ENCODE measurements around the gene SH3RF3.
"Not testable (repeated sequence)": the region's sequence is repeated elsewhere in the genome, so short reads cannot be mapped to it uniquely, and the experiment has no call there.

Gene SH3RF3

DNA sequence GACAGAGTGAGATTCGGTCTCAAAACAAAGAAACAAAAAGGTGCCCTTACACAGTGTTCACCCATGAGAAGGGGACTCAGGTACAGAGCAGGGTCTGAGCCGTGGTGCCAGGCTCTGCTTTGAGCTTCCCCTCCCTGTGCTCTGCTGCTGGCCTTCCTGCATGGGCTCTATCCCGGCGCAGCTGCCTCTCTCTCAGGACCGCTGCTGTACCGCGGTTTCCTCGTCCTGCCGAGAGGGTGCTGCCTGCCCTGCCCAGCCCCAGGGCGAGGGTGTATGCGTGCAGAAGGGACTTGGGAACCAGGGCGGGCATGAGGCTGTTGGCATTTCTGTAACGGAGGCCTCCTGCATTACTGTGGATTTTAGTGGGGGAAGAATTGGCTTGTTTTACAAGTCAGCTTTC lies 30.1 kb downstream of the SH3RF3 start:
- no peak for DNase-seq (ENCODE audit: low spot score)

DNA sequence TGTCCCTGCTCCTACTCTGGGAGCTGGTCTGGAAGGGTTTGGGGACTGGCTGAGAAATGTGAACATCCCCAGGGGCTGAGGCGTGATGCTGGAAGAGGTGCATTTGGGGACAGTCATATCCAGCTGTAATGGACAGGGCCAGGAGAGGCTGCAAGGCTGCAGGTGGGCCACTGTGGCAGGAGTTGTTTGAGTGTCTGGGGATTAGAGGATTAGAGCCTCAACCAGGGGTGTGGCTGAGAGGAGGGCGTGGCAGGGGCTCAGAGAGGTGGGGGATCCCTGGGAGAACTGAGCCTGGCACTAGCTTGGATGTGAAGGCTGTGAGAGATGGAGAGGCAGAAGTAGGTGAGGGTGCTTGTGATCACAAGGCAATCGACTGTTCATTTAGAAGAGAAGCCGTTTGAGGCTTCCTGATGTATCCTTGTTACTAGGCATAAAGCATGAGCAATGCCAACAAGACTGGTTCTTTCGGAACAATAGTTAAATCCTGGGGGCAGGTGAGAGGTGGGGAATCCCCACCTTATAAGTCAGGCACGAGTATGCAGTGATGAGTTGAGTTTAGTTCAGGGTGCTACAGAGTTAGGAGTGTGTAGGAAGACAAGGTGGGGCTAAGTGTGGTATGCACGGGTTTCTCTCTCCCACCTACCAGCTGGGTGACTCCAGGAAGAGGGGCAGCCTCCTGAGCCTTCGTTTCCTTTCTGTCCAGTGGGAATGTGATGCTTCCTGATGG lies 31.9 kb downstream of the SH3RF3 start:
- DNase-seq (ENCODE audit: low spot score): no peak

DNA sequence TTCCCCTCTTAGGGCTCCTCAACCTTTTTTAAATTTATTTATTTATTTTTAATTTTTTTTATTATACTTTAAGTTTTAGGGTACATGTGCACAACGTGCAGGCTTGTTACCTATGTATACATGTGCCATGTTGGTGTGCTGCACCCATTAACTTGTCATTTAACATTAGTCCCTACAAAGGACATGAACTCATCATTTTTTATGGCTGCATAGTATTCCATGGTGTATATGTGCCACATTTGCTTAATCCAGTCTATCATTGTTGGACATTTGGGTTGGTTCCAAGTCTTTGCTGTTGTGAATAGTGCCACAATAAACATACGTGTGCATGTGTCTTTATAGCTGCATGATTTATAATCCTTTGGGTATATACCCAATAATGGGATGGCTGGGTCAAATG lies 33.4 kb downstream of the SH3RF3 start:
- DNase-seq (ENCODE audit: low spot score): not testable (repeated sequence)

DNA sequence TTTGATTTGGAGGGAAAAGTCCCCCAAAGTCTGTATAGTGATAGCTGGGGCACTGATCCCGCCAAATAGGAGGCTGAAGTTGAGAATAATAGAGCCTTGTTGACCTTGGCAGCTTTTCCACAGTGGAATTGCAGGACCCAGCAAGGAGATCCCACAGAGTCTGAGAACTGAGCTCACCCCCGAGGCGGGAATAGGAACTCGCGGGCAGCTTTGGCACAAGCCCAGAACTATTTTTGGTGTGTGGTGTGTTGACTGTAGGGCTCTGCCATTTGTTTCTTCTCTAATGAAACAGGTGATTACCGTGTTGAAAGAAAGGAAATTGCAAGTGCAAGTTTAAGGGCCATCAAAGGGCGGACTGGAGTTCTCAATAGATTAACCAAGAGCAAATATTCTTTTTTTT lies 34.0 kb downstream of the SH3RF3 start:
- no peak for DNase-seq (ENCODE audit: low spot score)

DNA sequence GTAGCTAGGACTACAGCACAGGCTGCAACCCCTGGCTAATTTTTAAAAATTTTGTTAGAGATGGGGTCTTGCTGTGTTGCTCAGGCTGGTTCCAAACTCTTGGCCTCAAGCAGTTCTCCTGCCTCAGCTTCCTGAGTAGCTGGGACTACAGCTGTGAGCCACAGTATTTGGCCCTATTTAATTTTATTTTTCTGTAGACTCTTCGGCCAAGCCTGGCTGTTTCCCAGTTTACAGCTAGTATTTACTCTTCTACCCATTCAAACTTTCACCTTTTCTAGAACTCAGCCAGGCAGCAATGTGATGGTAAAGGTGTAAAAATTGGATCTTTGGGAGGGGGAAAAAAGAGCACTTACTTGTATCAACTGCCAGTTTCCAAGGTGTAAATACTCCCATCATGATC lies 35.3 kb downstream of the SH3RF3 start:
- DNase-seq (ENCODE audit: low spot score): no peak

DNA sequence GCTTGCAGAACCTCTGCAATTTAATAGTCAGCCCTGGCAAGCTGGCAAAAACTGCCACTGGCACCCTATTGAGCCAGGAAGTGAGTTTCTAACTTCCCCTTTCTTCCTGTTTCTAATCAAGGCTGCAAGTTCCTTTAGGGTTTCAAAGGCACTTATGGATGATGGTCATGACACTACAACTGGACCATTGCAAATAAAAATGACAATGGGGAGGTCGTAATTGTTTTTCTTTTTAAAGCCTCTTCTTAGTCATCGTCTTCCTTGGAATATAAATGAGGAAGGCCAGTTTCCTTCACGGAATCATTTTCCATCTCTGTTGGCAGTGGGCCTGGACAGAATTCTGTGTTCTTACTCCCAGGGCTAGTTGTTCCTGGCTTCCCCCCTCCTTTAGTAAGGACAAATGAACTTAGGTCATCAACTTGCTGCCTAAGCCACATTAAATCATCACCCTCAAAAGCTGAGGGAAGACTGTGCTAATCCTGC lies 35.8 kb downstream of the SH3RF3 start:
- no peak for DNase-seq (ENCODE audit: low spot score)

DNA sequence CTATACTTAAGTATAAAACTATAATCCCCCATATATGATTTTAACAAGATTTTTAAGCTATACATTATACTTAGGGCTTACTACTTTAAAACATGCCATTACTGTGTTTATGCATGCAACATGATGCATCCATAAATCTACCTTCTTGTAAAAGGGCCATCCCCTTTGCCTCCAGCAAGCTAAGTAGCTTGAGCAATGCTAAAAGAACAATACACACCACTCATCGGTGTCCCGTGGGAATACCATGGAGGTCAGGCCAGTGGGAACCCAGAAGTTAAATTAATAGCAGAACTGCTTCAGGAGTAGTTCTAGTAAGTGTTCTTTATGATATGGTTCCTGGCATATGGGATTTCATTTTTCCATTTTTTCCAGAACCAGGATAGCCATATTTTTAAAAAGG lies 37.8 kb downstream of the SH3RF3 start:
- DNase-seq (ENCODE audit: low spot score): no peak

DNA sequence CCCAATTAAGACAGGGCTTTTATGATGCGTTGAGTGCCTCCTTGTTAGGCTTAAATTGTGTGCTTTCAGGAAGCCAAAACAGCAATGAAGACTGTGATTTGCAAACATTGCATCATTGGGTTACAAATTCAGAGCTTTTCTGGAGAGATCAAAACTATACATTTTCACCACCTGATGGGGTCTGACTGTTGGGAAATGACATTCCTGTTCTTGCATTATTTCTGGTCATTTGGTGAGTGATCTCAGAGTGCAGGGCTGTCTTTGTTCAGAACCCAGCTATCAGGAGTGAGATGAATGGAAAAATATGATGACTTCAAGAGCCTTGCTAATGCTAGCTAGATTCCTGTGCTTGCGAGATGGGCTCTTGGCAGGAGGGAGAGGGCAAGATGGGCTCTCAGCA lies 39.1 kb downstream of the SH3RF3 start:
- no peak for DNase-seq (ENCODE audit: low spot score)

DNA sequence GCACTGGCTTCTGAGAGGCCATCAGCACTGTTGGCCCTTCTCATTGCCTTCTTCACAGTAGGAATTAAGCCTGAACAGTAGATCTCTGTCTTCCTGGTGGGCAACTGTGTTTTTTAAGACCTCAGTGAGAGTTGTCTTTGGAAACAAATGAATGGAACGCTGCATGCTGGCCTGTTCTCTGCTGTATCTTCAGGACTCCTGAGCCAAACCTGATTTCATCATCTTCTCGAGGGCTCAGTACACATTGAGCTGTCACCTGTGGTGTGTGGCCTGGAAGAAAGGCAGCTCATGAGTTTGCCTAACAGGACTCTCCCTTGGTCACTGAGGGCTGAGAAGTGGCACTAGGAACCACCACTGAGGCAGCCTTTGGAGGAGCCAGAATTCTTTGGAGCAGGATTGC lies 39.7 kb downstream of the SH3RF3 start:
- DNase-seq (ENCODE audit: low spot score): no peak

DNA sequence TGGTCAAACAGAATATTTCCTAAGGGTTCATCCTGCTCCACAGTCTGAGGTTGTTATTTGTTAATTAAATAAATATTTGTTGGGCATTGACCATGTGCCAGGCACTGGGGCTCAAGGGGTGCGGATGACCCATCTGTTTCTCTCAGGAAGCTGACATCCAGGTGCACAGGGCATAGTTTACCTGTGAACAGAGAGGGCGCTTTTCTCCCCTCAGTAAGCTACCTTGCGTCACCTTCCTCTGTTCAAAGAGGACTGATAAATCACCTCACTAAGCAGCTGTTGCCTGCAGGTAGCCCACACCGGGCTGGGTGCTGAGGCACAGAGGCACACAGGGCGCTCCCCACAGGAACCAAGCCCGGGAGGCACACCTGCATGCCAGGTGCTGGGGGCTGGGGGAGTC lies 41.6 kb downstream of the SH3RF3 start:
- DNase-seq (ENCODE audit: low spot score): no peak

DNA sequence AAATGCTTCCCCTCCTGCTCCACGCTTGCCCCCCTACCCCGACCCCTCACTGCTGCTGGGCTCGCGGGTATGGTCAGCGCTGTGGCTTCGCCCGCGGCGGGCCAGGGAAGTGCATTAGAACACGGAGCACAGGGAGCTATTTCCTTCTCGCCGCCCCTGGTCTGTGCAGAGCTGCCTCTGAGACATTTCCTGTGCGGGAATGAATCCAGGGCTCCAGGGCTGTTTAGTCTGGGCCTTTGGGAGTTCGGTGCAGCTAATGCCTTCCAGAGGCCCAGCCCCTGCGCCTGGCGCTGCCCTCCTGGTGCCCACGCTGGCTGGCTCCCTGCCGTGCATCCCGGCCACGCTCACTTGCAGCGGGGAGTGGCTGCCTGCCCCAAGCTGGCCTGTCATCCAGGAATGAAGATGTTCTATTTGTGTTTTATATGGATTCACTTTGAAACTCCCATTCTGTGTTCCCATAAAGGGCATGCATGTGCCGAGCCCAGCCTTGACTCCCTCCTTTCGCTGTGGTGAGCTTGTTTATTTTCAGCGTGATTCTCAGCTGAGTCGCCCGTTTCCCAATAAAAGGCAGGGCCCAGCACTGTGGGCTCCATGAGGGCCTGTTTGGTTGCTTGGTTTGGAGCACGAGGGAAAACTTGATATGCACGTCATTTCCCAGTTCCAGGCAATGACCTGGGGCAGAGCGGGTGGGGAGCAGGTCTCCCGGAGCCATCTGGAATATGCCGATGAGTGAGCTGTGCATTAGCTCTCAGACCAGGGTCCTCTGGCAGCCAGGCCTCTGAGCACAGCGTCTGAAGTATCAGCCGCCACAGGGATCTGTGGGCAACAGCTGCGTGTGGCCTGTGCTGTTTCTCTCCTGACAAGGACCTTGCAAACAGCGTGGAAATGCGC lies 42.7 kb downstream of the SH3RF3 start:
- no peak for DNase-seq (ENCODE audit: low spot score)

DNA sequence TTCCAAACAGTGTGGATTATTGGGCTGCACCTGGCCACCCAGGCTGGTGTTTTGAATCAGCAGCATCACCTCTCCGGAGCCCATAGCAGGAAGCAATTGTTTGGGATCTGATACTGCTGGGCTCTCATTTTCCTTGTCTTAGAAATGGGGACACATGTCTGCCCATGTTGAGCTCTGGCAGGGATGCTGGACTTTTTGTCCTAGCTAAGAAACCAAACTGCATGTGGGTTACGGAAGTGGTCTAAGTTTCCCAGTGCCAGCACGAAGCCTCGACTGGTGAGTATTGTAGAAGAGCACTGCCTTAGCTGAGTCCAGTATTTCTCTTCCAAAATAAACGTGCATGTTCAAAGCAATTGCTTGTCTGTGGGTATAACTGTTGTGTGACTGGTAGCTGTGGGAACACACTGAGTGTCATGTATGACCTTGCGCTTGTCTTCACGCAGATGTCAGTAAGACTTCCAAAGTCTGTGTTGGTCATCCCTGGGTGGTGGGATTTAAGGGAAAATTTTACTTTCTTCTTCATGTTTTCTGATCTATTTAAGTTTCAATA lies 43.6 kb downstream of the SH3RF3 start:
- DNase-seq (ENCODE audit: low spot score): no peak

DNA sequence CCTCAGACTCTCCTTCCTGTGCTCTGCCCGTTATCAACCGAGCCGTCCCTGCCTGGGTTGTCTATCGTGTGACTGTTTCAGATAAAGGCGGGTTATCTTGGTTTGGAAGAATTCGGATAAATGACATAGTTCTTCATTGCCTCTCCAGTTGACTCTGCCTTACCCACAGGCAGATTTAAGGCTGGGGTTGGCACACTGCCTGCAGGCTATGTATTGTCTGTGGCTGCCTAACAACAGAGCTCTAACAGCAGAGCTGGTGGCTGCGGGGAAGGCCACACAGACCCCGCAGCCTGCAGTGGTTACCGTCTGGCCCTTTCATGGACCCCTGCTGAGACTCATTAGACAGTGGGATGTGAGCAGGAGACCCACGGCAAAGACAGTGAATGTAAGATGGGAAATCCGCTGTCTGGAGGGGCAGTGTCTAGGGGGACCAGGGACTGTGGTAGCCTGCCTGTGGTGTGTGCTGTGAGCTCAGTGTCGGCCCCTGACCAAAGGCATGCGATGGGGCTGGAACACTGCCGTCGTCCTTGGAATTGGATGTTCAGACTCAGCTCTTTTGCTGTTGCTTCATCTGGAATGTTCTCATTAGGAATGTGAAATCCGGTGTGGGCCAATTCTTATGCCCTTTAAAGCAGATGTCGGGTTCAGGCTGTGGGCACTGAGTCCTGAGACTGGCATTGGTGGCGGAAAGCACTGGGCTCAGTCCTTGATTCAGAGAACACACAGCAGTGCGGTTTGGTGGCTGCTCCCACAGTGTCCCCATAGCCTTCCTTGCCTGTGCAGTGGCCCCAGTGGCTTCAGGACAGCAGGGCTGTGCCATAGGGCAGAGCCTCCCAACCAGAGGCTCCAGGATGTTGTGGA lies 44.5 kb downstream of the SH3RF3 start:
- DNase-seq (ENCODE audit: low spot score): peak; percentile 74

DNA sequence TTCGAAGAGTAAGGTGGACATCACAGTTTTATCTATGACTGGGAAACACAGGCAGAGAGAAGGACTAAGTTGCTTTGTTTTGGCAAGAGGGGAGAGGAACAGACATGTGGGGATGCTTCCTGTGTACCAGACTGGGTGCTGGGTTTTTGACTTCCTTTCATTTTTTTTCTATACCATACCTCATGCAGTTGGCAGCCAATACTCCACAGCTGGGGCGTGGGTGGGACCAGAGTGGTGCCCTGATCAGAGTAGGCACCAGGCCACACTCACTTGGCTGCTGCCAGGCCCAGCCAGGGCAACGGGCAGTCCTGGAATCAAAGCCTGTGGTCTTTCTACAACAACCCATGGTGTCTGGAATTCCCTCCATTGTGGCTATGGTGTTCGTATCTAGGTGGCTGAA lies 45.2 kb downstream of the SH3RF3 start:
- no peak for DNase-seq (ENCODE audit: low spot score)

DNA sequence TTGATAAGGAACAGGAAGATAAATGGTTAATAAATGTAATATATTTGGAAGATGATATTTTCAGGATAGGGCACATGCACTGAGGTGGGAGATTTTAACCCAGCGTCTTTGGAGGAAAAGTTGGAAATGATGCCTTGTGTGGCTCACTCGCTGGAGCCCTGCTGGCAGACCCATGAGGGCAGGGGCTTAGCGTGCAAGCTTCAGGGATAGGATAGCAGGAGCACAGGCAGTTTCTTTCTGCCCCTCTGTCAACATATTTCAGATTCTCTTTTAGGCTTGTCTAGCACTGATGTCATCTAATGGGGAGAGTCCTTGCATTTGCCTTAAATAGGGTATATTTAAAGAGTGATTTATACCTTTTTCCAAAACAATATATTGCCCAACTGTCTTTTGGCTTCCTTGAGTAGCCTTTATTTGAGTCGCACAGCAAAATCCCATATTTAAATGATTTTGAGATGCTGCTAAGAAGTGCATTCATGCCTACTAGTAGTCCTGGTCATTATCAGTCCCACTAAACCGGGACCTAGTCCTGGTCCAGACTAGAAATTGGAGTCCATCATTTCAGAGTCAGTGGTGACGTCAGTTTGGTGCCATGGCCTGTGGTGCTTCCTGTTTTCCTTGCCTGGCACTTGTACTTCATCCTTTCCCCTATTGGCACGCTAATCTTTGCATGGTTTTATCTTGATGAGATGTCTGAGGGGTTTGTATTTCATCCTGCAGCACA lies 45.8 kb downstream of the SH3RF3 start:
- DNase-seq (ENCODE audit: low spot score): no peak

DNA sequence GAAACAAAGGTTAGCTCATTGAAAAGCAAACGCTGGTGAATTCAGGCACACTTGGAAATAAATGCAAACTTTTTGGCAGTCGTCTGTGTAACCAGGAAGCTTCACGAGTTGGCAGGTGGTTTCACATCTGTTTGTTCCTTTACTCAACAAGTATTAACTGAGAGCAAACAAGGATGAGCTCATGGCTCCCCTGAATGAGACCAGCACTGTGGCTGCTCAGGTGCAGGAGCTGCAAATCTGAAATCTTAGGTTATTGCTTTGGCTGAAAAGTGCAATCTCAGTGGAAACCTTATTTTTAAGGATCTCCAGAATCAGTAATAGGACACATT lies 46.3 kb downstream of the SH3RF3 start:
- DNase-seq (ENCODE audit: low spot score): no peak

DNA sequence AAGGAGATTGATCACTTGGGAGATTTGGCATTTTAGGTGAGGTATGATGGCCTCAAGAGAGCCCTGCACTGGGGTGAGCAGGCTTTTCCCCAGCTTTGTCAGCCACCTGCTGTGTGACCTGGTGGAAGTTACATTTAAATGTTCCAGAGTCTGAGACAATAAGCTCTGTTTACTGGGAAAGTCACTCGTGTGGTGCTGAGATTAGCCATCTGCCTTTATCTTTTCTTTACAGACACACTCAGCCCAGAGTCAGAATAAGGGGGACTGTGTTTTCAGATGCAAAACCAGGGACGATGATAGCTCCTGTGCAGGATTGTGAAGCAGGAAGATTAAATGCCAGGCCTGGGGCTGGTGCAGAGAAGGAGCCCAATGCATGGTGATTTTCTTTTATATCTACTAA lies 47.9 kb downstream of the SH3RF3 start:
- no peak for DNase-seq (ENCODE audit: low spot score)

DNA sequence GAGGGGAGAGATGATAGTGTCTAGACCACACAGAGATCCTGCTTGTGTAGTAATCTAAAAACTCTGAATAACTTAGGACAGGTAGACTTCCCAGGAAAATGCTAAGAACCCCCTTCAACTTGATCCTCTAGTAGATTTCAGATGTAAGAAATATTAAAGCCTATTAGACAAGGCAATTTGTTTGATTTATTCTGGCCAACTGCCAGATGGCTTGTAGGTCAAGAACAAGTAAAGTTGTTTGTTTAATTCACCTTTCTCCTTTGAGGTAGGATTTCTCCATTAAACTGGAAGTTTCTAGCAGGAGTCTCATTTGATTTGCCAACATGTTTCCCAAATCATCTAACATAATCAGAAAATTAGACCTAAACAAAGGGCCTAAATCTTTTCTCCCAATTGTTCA lies 48.6 kb downstream of the SH3RF3 start:
- no peak for DNase-seq (ENCODE audit: low spot score)

DNA sequence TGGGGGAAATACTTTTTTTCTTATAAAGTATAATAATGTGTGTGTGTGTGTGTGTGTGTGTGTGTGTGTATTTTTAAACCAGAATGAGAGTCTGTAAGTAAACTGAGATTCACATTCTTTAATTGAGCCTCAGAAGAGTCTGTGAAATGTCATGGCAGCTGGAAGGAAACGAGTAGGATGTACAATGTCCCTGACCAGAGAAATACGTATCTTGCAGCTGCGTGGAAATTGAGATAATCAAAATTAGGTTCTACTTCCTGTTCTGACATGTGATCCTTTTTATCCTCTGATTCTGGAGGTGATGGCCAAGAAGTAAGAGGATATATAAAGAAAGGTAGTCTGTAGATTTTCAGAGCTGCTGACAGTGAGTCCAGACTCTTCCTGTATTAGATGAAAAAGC lies 50.0 kb downstream of the SH3RF3 start:
- DNase-seq (ENCODE audit: low spot score): no peak

DNA sequence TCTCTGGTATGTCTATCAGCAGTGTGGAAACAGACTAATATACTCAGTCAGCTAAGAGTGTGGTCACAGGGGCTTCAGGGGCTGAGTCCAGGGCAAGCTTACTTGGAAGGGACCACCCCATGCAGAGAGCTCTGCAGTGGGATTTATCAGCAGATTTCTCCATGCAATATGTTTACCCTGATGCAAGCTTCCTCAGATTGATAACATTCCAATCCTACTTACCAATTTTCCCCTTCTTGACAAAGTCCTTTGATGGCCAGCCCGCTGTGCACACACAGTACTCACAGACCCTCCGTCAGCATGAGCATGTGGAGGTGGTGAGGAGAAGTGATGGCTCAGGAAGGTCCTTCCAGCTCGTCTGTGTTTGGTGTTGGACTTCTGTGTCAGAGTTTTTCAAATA lies 51.8 kb downstream of the SH3RF3 start:
- no peak for DNase-seq (ENCODE audit: low spot score)

DNA sequence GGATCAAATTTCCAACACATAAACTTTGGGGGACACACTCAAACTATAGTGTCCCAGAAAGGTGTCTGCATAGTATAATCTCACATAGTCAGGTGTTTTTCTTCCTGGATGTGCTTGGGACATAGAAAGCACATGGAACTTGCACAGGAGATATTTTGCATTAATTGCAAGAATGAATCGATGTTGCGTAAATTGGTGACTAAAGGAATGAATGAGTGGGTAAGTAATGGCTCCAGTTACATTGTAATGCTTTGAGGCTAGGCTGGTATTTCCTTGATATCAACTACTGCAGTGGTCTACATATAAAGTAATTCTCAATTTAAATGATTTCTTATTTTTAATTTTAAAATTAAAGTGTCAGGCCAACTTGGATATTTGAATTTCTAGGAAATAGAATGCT lies 53.4 kb downstream of the SH3RF3 start:
- no peak for DNase-seq (ENCODE audit: low spot score)

DNA sequence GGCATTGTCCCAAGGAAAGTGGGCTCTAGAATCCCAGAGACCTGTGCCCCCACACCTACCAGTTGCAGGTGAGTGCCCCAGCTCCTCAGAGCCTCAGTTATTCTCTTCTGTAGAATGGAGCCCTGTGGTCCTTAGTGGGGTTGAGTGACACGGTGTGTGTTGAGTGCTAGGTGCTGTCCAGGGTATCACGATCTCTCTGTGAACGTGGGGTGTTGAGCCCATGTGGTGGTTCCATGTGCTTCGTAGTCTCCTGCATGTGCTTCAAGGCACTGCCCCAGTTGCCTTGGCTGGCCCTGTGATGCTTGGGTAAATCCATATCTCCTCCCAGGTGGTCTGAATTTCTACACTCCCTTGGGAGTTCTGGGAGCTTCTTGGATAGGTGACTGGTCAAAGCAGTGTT lies 54.9 kb downstream of the SH3RF3 start:
- DNase-seq (ENCODE audit: low spot score): no peak
